Measurements from ENCODE around the gene CMTM1.

DNA sequence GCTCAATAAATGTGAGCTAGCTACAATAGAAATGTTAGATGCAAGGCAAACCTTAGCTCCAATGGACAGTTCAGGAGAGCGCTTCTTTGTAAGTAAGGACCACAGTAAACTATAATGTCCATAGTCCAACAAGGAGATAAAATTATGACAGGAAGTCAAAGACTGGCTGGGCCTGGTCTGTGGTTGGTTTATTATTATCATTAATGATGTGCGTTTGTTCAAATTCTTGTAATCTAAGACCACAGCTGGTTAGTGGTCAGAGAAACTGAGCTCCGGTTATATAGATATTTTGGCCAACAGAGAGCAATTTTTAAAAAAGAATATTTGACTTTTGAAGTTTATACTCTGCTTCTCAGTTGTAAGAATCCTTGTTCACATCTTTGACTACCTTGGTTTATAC, 8.3 kb downstream of the CMTM1 start:
- TF ChIP-seq CTCF (IDR thresholded peaks at IDR 0.05) (no peak), POLR2A (IDR thresholded peaks at IDR 0.05) (no peak)

Measured in heart left ventricle (tissue), 13 donors.